Measurements from ENCODE around the gene EYS.
"Not testable (repeated sequence)": the region's sequence is repeated elsewhere in the genome, so short reads cannot be mapped to it uniquely, and the experiment has no call there.

The EYS gene

GRCh38 chr6:63800386-63800785, 1906.6 kb downstream of the EYS start:
- DNase-seq, result not testable (repeated sequence)

GRCh38 chr6:63799813-63800212, 1907.2 kb downstream of the EYS start:
- no peak for DNase-seq

GRCh38 chr6:63799313-63799712, 1907.7 kb downstream of the EYS start:
- no peak for DNase-seq

DNA sequence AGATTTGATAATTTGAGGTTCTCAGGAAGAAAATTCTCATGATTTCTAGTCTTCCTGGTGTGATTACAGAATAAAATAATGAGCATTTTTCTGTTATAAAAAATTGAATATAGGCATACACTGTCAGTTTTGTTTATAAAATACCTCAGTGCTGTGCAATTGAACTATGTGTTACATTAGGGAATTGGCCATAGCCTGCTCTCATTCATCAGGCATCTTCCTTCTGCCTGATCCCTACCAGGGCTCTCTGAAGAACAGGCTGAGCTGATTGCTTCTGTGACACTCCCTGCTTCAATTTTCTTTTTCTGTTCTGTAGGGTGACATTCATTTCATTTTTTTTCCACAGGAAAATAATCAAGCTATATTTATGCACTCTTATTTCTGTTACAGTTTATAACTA, 1908.6 kb downstream of the EYS start:
- DNase-seq, result no peak

- no peak for DNase-seq
These were observed 1909.3 kb downstream of the EYS start for GRCh38 chr6:63797721-63798120.

- no peak for DNase-seq
These were observed 1911.2 kb downstream of the EYS start for GRCh38 chr6:63795826-63796225.

DNA sequence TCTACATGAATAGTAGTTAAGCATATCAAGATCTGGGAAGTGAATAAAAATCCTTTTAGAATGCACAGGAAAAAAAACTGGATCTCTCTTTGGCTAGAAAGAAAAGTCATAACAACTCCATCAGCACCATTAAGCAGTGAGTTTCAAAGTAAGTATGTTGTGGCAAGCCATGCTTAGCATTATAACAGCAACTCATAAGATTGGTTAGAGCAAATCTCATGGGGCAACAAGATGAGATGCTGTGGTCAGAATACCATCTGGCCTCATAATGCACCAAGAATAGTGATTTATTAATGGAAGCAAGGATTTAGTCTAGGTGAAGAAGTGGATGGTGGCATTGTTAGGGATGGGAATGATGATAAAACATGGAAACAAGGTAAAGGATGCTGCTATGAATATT, 1912.0 kb downstream of the EYS start:
- DNase-seq, result no peak

- DNase-seq, result no peak
These were observed 1913.4 kb downstream of the EYS start for GRCh38 chr6:63793465-63794137.

DNA sequence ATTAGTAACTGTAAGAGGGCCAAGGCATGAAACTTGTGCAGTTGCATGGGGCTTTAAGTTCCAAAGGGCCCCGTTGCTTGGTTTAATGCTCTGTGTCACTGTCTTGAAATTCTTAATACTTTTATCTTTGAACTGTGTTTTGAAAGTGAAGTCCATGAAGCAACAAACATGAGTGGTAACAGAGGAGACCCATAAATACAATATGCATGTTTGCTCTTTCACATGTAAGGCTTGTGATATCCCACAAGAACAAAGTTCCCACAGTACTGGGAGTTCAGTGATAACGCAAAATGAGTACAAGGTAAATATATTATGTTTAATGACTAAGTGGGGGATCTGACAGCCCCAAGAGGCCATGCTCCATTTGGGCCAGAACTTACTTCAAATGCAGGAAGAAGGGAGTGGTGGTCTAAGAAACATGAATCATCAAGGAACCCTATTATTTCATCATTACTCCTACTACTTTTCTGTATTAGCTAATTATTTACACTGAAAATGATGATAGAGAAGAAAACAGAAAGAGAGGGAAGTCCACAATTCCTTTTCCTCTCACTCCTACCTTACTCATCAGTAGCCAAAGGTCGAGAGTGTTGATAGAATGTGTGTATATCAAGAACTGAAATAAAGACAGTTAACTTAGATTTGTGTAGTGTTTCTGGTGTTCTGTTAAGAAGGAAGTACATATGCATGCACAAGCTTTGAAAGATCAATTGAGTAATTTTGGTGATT, 1914.1 kb downstream of the EYS start:
- DNase-seq, result no peak

- no peak for DNase-seq
These were observed 1916.7 kb downstream of the EYS start for GRCh38 chr6:63790334-63790733.

DNA sequence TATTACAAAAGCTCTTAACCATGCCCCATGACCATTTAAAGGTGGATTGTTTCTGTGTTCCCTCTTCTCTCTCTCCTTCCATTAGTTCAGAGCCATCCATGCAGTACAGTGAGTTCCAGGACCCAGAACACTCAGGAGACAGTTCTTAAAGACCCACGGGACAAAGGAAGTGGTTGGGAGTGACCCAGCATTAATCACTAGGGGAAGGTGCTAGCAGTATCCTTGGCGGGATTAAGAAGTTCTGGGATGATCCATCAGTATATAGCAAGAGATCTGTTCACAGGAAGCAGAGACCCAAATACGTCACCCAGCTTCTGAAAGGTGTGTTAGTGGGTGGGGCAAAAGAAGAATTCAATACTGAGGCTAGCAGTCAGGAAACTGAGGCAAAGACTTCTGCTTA, 1917.3 kb downstream of the EYS start:
- no peak for DNase-seq

DNA sequence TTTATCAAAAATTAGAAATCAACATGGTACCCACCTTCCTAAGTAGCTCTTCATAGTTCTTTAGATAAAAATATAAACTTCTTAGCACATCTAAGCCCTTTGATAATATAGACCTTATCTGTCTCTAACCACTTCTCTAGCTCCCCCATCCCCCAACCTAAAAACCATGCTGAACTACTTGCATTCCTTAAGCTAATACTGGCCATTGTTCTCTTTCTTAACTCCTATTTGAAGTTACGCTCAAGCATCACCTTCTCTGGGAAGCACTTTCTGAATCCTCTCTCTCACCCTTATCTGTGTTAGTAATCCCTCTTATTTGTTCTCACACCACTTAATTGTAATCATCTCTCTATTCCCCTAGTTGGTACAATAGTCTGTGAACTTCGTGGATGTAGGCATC, 1918.5 kb downstream of the EYS start:
- DNase-seq, result no peak

GRCh38 chr6:63787021-63787420, 1920.0 kb downstream of the EYS start:
- DNase-seq, result no peak

DNA sequence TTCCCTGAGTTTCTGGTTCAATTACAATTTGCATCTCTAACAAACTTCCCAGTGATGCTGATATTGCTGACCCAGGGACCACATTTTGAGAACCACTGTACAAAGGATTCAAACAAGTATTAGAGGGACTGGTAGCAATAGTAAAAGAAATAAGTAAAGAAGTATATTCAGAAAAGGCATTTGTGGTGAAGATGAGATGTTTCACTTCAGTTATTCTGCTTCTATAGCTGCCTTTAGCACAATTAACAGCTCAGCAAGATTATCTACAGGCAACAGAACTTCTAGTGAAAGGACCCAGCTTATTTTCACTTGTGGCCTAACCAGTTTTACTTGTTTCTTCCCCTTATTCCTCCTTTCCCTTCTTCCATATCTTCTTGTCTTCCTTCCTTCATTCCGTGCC, 1922.0 kb downstream of the EYS start:
- DNase-seq, result no peak

GRCh38 chr6:63783096-63783495, 1923.9 kb downstream of the EYS start:
- DNase-seq, result no peak

GRCh38 chr6:63774961-63775360, 1932.1 kb downstream of the EYS start:
- DNase-seq, result no peak

DNA sequence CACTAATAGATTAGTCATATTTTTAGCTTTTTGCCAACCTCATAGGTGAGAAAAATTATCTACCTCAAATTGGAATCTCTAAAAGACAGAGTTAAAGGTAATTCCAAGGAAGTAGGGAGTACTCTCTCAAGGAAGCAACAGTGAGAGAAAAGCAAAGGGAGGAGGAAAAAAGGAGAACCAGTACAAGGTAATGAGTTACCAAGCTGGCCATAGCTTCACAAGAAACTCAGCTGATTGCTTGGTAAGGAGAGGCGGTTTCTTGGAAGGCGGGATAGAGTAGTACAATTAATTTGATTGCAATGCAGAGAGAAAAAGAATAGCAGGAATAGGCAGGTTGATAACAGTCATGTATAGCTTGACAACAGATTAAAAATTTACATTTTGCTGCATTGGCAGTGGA, 1933.8 kb downstream of the EYS start:
- no peak for DNase-seq

DNA sequence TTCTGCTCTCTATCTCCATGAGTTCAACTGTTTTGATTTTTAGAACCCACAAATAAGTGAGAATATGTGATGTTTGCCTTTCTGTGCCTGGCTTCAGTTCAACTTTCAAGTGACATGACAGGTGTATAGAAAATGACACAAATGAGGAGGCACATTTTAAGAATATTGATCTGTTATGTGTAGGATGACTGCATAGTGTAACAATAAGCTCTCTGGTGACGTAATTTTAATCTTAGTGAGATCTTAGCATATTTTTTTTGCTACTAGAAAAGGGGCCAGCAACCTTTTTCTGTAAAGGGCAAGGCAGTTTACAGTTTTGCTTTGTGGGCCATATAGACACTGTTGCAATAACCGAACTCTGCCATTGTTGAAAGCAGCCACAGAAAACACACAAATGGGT, 1941.2 kb downstream of the EYS start:
- no peak for DNase-seq

- no peak for DNase-seq
These were observed 1942.6 kb downstream of the EYS start for GRCh38 chr6:63764318-63764916.

- no peak for DNase-seq
These were observed 1946.8 kb downstream of the EYS start for GRCh38 chr6:63760199-63760598.

- DNase-seq, result no peak
These were observed 1947.4 kb downstream of the EYS start for GRCh38 chr6:63759605-63760105.

DNA sequence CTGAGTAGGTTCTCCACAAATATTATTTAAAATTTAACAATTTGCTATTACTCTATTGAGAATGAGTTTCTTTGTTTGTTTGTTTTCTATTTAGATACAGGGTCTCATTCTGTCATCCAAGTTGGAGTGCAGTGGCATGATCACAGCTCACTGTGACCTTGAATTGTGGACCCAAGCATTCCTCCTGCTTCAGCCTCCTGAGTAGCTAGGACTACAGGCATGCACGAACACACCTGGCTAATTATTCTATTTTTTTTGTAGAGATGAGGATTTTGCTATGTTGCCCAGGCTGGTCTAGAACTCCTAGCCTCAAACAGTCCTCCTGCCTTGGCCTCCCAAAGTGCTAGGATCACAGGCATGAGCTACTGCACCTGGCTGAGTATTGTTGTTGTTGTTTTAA, 1949.2 kb downstream of the EYS start:
- DNase-seq, result no peak

DNA sequence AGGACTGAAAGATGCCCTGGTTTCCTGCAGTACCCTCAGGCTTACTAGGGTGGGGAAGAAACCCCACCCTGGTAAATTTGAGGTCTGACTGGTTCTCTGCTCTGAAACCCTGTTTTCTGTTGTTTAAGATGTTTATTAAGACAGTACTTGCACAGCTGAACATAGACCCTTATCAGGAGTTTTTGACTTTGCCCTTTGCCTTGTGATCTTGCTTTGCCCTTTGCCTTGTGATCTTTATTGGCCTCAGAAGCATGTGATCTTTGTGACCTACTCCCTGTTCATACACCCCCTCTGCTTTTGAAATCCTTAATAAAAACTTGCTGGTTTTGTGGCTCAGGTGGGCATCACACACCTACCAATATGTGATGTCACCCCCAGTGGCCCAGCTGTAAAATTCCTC, 1949.8 kb downstream of the EYS start:
- not testable (repeated sequence) for DNase-seq

- DNase-seq, result no peak
These were observed 1956.6 kb downstream of the EYS start for GRCh38 chr6:63750400-63750799.

Data from activated naive CD4-positive, alpha-beta T cell treated with anti-CD3 and anti-CD28 coated beads, Interleukin-2, amount 50 U/mL, for 16 hours (primary cell).